RCC 7860 (cell line): Measurements from ENCODE around the gene EGLN1.
A peak's percentile ranks its signal among the peaks of the same experiment; 100 is the strongest.

Experiments used
- DNase-seq: peaks from one replicate; pipeline ENCODE4 v3.0.0-alpha.2; 2015; ENCODE audit warnings: low spot score
- FAIRE-seq: peaks from 2 replicates; lab custom pipeline; 2012; peaks lifted over from hg19 to GRCh38; lab: Jason Lieb, UNC

Gene EGLN1

GRCh38 chr1:231401478-231401877, 20.6 kb downstream of the EGLN1 start:
- FAIRE-seq, result no peak
- no peak for DNase-seq

- DNase-seq (no peak), FAIRE-seq (no peak)
These were observed 24.0 kb downstream of the EGLN1 start for GRCh38 chr1:231397886-231398671.

GRCh38 chr1:231396643-231397042, 25.4 kb downstream of the EGLN1 start:
- DNase-seq (no peak), FAIRE-seq (no peak)

- FAIRE-seq, result no peak
- peak; percentile 57 for DNase-seq
These were observed 26.1 kb downstream of the EGLN1 start for GRCh38 chr1:231395998-231396390.

- DNase-seq (peak; percentile 93), FAIRE-seq (peak; percentile 93)
These were observed 26.8 kb downstream of the EGLN1 start for GRCh38 chr1:231395076-231395997.

GRCh38 chr1:231393668-231394067, 28.4 kb downstream of the EGLN1 start:
- DNase-seq, result peak; percentile 64
- peak; percentile 95 for FAIRE-seq

GRCh38 chr1:231392389-231393131, 29.5 kb downstream of the EGLN1 start:
- FAIRE-seq (no peak), DNase-seq (no peak)

GRCh38 chr1:231390071-231390470, 32.0 kb downstream of the EGLN1 start:
- peak; percentile 31 for DNase-seq
- peak; percentile 76 for FAIRE-seq

- FAIRE-seq (peak; percentile 30), DNase-seq (peak; percentile 27)
These were observed 34.1 kb downstream of the EGLN1 start for GRCh38 chr1:231387770-231388669.

- FAIRE-seq, result peak; percentile 17
- DNase-seq, result no peak
These were observed 35.6 kb downstream of the EGLN1 start for GRCh38 chr1:231386466-231386865.

GRCh38 chr1:231385416-231385748, 36.7 kb downstream of the EGLN1 start:
- DNase-seq (no peak), FAIRE-seq (no peak)

GRCh38 chr1:231384696-231385415, 37.2 kb downstream of the EGLN1 start:
- no peak for DNase-seq

GRCh38 chr1:231383159-231383860, 38.8 kb downstream of the EGLN1 start:
- no peak for FAIRE-seq
- DNase-seq, result no peak

More at GRCh38 chr1:231384696-231385415, 37.2 kb downstream of the EGLN1 start:
- no peak for FAIRE-seq

GRCh38 chr1:231382426-231382825, 39.7 kb downstream of the EGLN1 start:
- DNase-seq (no peak), FAIRE-seq (no peak)

- FAIRE-seq, result no peak
- DNase-seq, result no peak
These were observed 40.4 kb downstream of the EGLN1 start for GRCh38 chr1:231381729-231382128.

- DNase-seq (peak; percentile 36), FAIRE-seq (peak; percentile 89)
These were observed 45.1 kb downstream of the EGLN1 start for GRCh38 chr1:231376875-231377549.

- FAIRE-seq (peak; percentile 60), DNase-seq (peak; percentile 25)
These were observed 46.0 kb downstream of the EGLN1 start for GRCh38 chr1:231376101-231376500.

GRCh38 chr1:231374394-231374793, 47.7 kb downstream of the EGLN1 start:
- FAIRE-seq (no peak), DNase-seq (no peak)
